GM23338 (cell line): ENCODE measurements around the gene DIP2C. TPM values are rescaled to one million over a fixed set of nuclear protein-coding genes. Genes with fewer than 3 reads are reported as not detected.
"Not testable (repeated sequence)": the region's sequence is repeated elsewhere in the genome, so short reads cannot be mapped to it uniquely, and the experiment has no call there.

Experiments used
- ATAC-seq: fragments of 200-7000 bp; cut with Tn5 transposase; 3 replicates; pipeline ENCODE4 v1.9.1; 2020
- DNase-seq: peaks from one replicate; pipeline ENCODE4 v3.0.0-alpha.2; 2015; ENCODE audit warnings: low spot score
- H2AFZ ChIP-seq: fragments of 200-600 bp; sonication (generic); 2 replicates; pipeline ENCODE4 v1.8.0; 2016; ENCODE audit warnings: antibody characterized with exemption, mild to moderate bottlenecking, moderate library complexity
- H3F3A ChIP-seq: fragments of 200-600 bp; sonication (generic); replicated peaks from 2 replicates; pipeline ENCODE4 v1.8.0; 2017; ENCODE audit warnings: antibody characterized with exemption, mixed run types, low read depth
- H3K27ac ChIP-seq: fragments of 200-600 bp; sonication (generic); 2 replicates; pipeline ENCODE4 v1.6.1; 2016; ENCODE audit warnings: low read depth
- H3K27me3 ChIP-seq: fragments of 200-600 bp; sonication (generic); 2 replicates; pipeline ENCODE4 v1.8.0; 2016; ENCODE audit warnings: mild to moderate bottlenecking, mixed run types, moderate library complexity; ENCODE audit not compliant: insufficient read depth
- H3K36me3 ChIP-seq: fragments of 200-600 bp; sonication (generic); 2 replicates; pipeline ENCODE4 v1.8.0; 2016; ENCODE audit warnings: mild to moderate bottlenecking; ENCODE audit not compliant: insufficient read depth
- H3K4me1 ChIP-seq: fragments of 200-600 bp; sonication (generic); 2 replicates; pipeline ENCODE4 v1.8.0; 2016; ENCODE audit warnings: mild to moderate bottlenecking, moderate library complexity; ENCODE audit not compliant: insufficient read depth
- H3K4me2 ChIP-seq: fragments of 200-600 bp; sonication (generic); 2 replicates; pipeline ENCODE4 v1.7.1; 2017; ENCODE audit warnings: mixed run types
- H3K4me3 ChIP-seq: fragments of 200-600 bp; sonication (generic); 2 replicates; pipeline ENCODE4 v1.6.1; 2016; ENCODE audit warnings: mixed run types
- H3K79me2 ChIP-seq: fragments of 200-600 bp; sonication (generic); replicated peaks from 2 replicates; pipeline ENCODE4 v1.8.0; 2017; ENCODE audit warnings: mild to moderate bottlenecking; ENCODE audit not compliant: insufficient read depth
- H3K9me2 ChIP-seq: fragments of 200-600 bp; sonication (generic); 2 replicates; pipeline ENCODE4 v1.8.0; 2017; ENCODE audit not compliant: insufficient read depth
- H4K20me1 ChIP-seq: fragments of 200-600 bp; sonication (generic); replicated peaks from 2 replicates; pipeline ENCODE4 v1.8.0; 2017; ENCODE audit warnings: mild to moderate bottlenecking; ENCODE audit not compliant: insufficient read depth
- H3K27ac Mint-ChIP-seq: 2 replicates; pipeline ENCODE4 v1.8.0; 2020; ENCODE audit warnings: inconsistent platforms, mild to moderate bottlenecking, moderate library complexity, mixed read lengths
- H3K27me3 Mint-ChIP-seq: 3 replicates; pipeline ENCODE4 v1.8.0; 2022; ENCODE audit warnings: low read depth, mild to moderate bottlenecking, moderate library complexity, mixed read lengths, inconsistent platforms; ENCODE audit not compliant: insufficient read depth, poor library complexity
- H3K36me3 Mint-ChIP-seq: 3 replicates; pipeline ENCODE4 v1.8.0; 2021; ENCODE audit warnings: low read depth, mild to moderate bottlenecking, inconsistent platforms, moderate library complexity, mixed read lengths
- H3K4me1 Mint-ChIP-seq: 3 replicates; pipeline ENCODE4 v1.8.0; 2020; ENCODE audit warnings: mild to moderate bottlenecking, inconsistent platforms, mixed read lengths
- H3K4me3 Mint-ChIP-seq: 3 replicates; pipeline ENCODE4 v1.8.0; 2021; ENCODE audit warnings: moderate library complexity, mild to moderate bottlenecking, inconsistent platforms, mixed read lengths
- H3K9me3 Mint-ChIP-seq: 3 replicates; pipeline ENCODE4 v1.8.0; 2020; ENCODE audit warnings: moderate library complexity, mild to moderate bottlenecking, inconsistent platforms, mixed read lengths
- EZH2 ChIP-seq: fragments of 200-600 bp; sonication (generic); IDR thresholded peaks from one replicate; pipeline ENCODE4 v1.8.0; 2017; ENCODE audit warnings: antibody characterized with exemption, mild to moderate bottlenecking, low read depth; ENCODE audit not compliant: unreplicated experiment
- EZH2phosphoT487 ChIP-seq: fragments of 200-600 bp; sonication (generic); IDR thresholded peaks from one replicate; pipeline ENCODE4 v1.8.1; 2018; ENCODE audit warnings: antibody characterized with exemption; ENCODE audit not compliant: unreplicated experiment
- NANOG ChIP-seq: IDR thresholded peaks from 2 replicates; pipeline ENCODE4 v1.6.1; 2016; ENCODE audit warnings: antibody characterized with exemption, borderline replicate concordance
- STAT1 ChIP-seq: IDR thresholded peaks from one replicate; pipeline ENCODE4 v1.6.1; 2016; ENCODE audit warnings: antibody characterized with exemption; ENCODE audit not compliant: unreplicated experiment
- ZNF114 ChIP-seq: fragments of 250-450 bp; sonication (Bioruptor Pico); IDR thresholded peaks from 2 replicates; pipeline ENCODE4 v1.5.0; 2020; ENCODE audit warnings: mild to moderate bottlenecking, moderate library complexity
- ZNF331 ChIP-seq: fragments of 250-450 bp; sonication (Bioruptor Pico); IDR thresholded peaks from 2 replicates; pipeline ENCODE4 v1.5.0; 2020; ENCODE audit warnings: low read depth, mild to moderate bottlenecking, moderate library complexity
- polyA plus RNA-seq: library from polyadenylated mRNA; unstranded; fragments of >200 nt; fragmentation: Nextera tagmentation; extraction: Ambion mirVana; gene quantifications from 2 replicates; pipeline ENCODE4 v1.2.1, GENCODE V29; 2016
- total RNA-seq: library from RNA; depleted of rRNA; stranded (reverse); fragments of >200 nt; shearing (Covaris generic); gene quantifications from 2 replicates; pipeline ENCODE4 v1.2.3, GENCODE V29; 2014
- TF ChIP-seq, protein P1 (sequence below): fragments of 250-450 bp; sonication (Bioruptor Pico); IDR thresholded peaks from 2 replicates; pipeline ENCODE4 v1.5.0; 2020; ENCODE audit warnings: mild to moderate bottlenecking, moderate library complexity

DIP2C gene
- total and polyA plus RNA-seq, 2 experiments from 2014 or later, result 5.1 to 7.7 TPM

DNA sequence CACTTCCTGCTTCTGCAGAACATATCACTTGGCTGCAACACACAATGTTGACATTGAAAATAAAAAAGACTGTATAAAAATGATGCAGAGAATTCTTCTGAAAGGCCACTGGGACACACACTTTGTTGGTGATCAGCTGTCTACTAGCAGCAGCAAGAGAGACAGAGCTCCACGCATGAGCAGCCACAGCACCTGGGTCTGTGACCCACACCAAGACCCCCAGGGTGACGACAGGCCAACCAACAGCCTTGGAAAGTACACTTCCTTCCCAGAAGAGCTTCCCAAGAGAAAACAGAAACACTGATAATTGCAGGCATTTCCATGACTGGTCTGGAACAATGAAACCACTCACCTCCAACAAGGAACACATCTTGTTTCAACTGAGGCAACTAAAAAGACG lies 239.0 kb downstream of the DIP2C start:
- 0 out of 2 replicates have a peak, but pooled peaks cover 3% of the 10 kb centered on the region for H3K9me2 ChIP-seq
- H2AFZ ChIP-seq, result no peak overlapping the region
- Mint-ChIP-seq H3K27me3 (peaks cover 6% of the 10 kb centered on the region), H3K36me3 (peaks cover 2% of the 10 kb centered on the region; the same call in 2 of the 3 replicates), H3K27ac (no peak overlapping the region), H3K9me3 (no peaks in the 10 kb centered on the region; the same call in 2 of the 3 replicates), H3K4me3 (no peak overlapping the region), H3K4me1 (peaks cover 18% of the 10 kb centered on the region)
- no peaks in the 10 kb centered on the region for H3K36me3 ChIP-seq
- H3F3A ChIP-seq, result no peaks in the 10 kb centered on the region
- DNase-seq, result no peak
- no peaks in the 10 kb centered on the region for H3K27me3 ChIP-seq
- H3K27ac ChIP-seq, result no peak overlapping the region
- no peak for ATAC-seq
- no peak overlapping the region for H3K4me3 ChIP-seq
- TF ChIP-seq ZNF331 (CRISPR knock-in tag) (no peak), ZNF114 (CRISPR knock-in tag) (no peak), EZH2 (no peak), STAT1 (no peak), EZH2phosphoT487 (no peak), NANOG (no peak)
- TF ChIP-seq, protein P1, sequence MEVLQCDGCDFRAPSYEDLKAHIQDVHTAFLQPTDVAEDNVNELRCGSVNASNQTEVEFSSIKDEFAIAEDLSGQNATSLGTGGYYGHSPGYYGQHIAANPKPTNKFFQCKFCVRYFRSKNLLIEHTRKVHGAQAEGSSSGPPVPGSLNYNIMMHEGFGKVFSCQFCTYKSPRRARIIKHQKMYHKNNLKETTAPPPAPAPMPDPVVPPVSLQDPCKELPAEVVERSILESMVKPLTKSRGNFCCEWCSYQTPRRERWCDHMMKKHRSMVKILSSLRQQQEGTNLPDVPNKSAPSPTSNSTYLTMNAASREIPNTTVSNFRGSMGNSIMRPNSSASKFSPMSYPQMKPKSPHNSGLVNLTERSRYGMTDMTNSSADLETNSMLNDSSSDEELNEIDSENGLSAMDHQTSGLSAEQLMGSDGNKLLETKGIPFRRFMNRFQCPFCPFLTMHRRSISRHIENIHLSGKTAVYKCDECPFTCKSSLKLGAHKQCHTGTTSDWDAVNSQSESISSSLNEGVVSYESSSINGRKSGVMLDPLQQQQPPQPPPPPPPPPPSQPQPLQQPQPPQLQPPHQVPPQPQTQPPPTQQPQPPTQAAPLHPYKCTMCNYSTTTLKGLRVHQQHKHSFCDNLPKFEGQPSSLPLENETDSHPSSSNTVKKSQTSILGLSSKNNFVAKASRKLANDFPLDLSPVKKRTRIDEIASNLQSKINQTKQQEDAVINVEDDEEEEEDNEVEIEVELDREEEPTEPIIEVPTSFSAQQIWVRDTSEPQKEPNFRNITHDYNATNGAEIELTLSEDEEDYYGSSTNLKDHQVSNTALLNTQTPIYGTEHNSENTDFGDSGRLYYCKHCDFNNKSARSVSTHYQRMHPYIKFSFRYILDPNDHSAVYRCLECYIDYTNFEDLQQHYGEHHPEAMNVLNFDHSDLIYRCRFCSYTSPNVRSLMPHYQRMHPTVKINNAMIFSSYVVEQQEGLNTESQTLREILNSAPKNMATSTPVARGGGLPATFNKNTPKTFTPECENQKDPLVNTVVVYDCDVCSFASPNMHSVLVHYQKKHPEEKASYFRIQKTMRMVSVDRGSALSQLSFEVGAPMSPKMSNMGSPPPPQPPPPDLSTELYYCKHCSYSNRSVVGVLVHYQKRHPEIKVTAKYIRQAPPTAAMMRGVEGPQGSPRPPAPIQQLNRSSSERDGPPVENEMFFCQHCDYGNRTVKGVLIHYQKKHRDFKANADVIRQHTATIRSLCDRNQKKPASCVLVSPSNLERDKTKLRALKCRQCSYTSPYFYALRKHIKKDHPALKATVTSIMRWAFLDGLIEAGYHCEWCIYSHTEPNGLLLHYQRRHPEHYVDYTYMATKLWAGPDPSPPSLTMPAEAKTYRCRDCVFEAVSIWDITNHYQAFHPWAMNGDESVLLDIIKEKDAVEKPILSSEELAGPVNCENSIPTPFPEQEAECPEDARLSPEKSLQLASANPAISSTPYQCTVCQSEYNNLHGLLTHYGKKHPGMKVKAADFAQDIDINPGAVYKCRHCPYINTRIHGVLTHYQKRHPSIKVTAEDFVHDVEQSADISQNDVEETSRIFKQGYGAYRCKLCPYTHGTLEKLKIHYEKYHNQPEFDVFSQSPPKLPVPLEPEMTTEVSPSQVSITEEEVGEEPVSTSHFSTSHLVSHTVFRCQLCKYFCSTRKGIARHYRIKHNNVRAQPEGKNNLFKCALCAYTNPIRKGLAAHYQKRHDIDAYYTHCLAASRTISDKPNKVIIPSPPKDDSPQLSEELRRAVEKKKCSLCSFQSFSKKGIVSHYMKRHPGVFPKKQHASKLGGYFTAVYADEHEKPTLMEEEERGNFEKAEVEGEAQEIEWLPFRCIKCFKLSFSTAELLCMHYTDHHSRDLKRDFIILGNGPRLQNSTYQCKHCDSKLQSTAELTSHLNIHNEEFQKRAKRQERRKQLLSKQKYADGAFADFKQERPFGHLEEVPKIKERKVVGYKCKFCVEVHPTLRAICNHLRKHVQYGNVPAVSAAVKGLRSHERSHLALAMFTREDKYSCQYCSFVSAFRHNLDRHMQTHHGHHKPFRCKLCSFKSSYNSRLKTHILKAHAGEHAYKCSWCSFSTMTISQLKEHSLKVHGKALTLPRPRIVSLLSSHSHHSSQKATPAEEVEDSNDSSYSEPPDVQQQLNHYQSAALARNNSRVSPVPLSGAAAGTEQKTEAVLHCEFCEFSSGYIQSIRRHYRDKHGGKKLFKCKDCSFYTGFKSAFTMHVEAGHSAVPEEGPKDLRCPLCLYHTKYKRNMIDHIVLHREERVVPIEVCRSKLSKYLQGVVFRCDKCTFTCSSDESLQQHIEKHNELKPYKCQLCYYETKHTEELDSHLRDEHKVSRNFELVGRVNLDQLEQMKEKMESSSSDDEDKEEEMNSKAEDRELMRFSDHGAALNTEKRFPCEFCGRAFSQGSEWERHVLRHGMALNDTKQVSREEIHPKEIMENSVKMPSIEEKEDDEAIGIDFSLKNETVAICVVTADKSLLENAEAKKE, result no peak
- no peaks in the 10 kb centered on the region for H4K20me1 ChIP-seq
- H3K79me2 ChIP-seq, result no peaks in the 10 kb centered on the region
- H3K4me1 ChIP-seq, result no peaks in the 10 kb centered on the region
- no peak overlapping the region for H3K4me2 ChIP-seq

DNA sequence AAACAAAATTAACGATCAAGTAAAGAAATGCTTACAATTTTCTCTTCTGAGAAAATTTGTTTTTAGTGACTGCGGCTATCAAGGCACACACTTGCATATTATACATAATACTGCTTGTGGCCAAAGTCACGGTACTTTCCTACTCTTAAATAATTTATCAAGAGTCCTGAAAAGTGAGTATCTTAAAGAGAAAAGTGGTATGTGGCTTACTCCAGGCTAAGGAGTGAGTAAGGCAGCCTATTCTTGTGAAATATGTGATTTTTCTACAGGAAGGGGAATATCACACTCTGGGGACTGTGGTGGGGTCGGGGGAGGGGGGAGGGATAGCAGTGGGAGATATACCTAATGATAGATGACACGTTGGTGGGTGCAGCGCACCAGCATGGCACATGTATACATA lies 240.1 kb downstream of the DIP2C start:
- ATAC-seq, H3K36me3 Mint-ChIP-seq, H3F3A ChIP-seq, H3K4me3 Mint-ChIP-seq, H3K4me1 ChIP-seq, H3K79me2 ChIP-seq, H3K27ac Mint-ChIP-seq, DNase-seq, H3K9me2 ChIP-seq, H3K4me3 ChIP-seq, H3K27me3 Mint-ChIP-seq, H3K4me2 ChIP-seq, H2AFZ ChIP-seq, H3K27me3 ChIP-seq, H3K9me3 Mint-ChIP-seq, H3K36me3 ChIP-seq, H3K27ac ChIP-seq, H4K20me1 ChIP-seq: not testable (repeated sequence)
- peaks cover 13% of the 10 kb centered on the region for H3K4me1 Mint-ChIP-seq
